ENCODE results near the gene ENTPD8.
"Not testable (repeated sequence)": the region's sequence is repeated elsewhere in the genome, so short reads cannot be mapped to it uniquely, and the experiment has no call there.

ENTPD8 gene

DNA sequence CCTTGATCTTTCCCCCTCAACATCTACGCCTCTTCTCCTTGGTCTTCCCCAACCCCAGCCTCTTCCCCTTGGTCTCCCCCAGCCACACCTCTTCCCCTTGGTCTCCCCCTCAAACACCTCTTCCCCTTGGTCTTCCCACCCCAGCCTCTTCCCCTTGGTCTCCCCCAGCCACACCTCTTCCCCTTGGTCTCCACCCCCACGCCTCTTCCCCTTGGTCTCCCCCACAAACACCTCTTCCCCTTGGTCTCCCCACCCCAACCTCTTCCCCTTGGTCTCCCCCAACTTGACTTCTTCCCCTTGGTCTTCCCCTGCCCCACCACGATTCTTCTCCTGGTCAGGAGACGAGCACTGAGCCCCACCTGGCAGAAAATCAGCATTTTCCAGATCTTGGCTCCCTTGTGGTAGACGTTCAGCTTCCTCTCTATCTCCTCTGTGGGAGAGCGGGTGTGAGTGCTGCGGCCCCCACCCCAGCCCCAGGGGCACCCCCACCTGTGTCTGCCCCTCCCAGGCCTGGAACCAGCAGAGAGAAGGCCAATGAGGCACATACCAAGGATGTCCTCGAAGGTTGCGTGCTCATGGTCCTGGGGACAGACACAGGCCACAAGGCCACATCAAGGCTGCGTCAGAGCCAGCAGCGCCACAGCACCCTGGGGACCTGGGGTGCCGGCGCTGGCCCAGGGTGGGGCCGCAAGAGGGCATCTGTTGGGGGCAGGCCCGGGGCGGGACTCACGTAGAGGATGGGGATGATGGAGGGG lies 11.0 kb upstream of the ENTPD8 start:
- TF ChIP-seq, protein P1, sequence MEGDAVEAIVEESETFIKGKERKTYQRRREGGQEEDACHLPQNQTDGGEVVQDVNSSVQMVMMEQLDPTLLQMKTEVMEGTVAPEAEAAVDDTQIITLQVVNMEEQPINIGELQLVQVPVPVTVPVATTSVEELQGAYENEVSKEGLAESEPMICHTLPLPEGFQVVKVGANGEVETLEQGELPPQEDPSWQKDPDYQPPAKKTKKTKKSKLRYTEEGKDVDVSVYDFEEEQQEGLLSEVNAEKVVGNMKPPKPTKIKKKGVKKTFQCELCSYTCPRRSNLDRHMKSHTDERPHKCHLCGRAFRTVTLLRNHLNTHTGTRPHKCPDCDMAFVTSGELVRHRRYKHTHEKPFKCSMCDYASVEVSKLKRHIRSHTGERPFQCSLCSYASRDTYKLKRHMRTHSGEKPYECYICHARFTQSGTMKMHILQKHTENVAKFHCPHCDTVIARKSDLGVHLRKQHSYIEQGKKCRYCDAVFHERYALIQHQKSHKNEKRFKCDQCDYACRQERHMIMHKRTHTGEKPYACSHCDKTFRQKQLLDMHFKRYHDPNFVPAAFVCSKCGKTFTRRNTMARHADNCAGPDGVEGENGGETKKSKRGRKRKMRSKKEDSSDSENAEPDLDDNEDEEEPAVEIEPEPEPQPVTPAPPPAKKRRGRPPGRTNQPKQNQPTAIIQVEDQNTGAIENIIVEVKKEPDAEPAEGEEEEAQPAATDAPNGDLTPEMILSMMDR (conservative IDR thresholded peaks at IDR 0.05; ENCODE audit: low read depth, low read length), result no peak
- Histone ChIP-seq H3K9ac (no peak overlapping the region), H3K4me2 (no peak overlapping the region), H3K27ac (no peak overlapping the region), H4K20me1 (ENCODE audit: insufficient read depth) (no peaks in the 10 kb centered on the region), H3K4me3 (IDR thresholded peaks at IDR 0.05; ENCODE audit: insufficient read depth, low read depth, low read length) (no peak overlapping the region), H3K36me3 (ENCODE audit: insufficient read depth) (no peaks in the 10 kb centered on the region), H3K27me3 (ENCODE audit: insufficient read depth, low read depth) (no peaks in the 10 kb centered on the region), H2AFZ (ENCODE audit: low read depth) (no peak overlapping the region), H3K4me1 (ENCODE audit: low read depth, poor library complexity, severe bottlenecking) (no peaks in the 10 kb centered on the region), H3K79me2 (ENCODE audit: insufficient read depth, low read depth) (no peaks in the 10 kb centered on the region)

DNA sequence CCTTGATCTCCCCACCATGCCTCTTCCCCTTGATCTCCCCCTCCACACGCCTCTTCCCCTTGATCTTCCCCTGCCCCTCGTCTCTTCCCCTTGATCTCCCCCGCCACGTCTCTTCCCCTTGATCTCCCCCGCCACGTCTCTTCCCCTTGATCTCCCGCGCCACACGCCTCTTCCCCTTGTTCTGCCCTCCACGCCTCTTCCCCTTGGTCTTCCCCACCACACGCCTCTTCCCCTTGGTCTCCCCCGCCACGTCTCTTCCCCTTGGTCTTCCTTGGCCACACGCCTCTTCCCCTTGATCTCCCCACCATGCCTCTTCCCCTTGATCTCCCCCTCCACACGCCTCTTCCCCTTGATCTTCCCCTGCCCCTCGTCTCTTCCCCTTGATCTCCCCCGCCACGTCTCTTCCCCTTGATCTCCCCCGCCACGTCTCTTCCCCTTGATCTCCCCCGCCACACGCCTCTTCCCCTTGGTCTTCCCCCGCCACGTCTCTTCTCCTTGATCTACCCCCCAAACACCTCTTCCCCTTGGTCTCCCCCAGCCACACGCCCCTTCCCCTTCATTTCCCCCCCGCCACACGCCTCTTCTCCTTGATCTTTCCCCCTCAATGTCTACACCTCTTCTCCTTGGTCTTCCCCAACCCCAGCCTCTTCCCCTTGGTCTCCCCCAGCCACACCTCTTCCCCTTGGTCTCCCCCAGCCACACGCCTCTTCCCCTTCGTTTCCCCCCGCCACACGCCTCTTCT lies 10.3 kb upstream of the ENTPD8 start:
- not testable (repeated sequence) for H3K9ac ChIP-seq; H3K36me3 ChIP-seq (ENCODE audit: insufficient read depth); H3K27ac ChIP-seq; H3K27me3 ChIP-seq (ENCODE audit: insufficient read depth, low read depth); H3K4me2 ChIP-seq; H4K20me1 ChIP-seq (ENCODE audit: insufficient read depth); H3K4me1 ChIP-seq (ENCODE audit: low read depth, poor library complexity, severe bottlenecking); H3K79me2 ChIP-seq (ENCODE audit: insufficient read depth, low read depth); H3K4me3 ChIP-seq (IDR thresholded peaks at IDR 0.05; ENCODE audit: insufficient read depth, low read depth, low read length); H2AFZ ChIP-seq (ENCODE audit: low read depth)

DNA sequence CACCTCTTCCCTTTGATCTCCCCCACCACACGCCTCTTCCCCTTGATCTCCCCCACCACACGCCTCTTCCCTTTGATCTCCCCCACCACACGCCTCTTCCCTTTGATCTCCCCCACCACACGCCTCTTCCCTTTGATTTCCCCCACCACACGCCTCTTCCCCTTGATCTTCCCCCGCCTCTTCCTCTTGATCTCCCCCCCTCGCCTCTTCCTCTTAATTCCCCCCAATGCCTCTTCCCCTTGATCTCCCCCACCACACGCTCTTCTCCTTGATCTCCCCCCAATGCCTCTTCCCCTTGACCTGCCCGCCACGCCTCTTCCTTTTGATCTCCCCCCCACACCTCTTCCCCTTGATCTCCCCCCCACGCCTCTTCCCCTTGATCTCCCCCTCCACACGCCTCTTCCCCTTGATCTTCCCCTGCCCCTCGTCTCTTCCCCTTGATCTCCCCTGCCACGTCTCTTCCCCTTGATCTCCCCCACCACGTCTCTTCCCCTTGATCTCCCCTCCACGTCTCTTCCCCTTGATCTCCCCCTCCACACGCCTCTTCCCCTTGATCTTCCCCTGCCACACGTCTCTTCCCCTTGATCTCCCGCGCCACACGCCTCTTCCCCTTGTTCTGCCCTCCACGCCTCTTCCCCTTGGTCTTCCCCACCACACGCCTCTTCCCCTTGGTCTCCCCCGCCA lies 9.5 kb upstream of the ENTPD8 start:
- H3K4me3 ChIP-seq (IDR thresholded peaks at IDR 0.05; ENCODE audit: insufficient read depth, low read depth, low read length); H2AFZ ChIP-seq (ENCODE audit: low read depth); H3K4me2 ChIP-seq; H3K9ac ChIP-seq; H3K79me2 ChIP-seq (ENCODE audit: insufficient read depth, low read depth); H3K36me3 ChIP-seq (ENCODE audit: insufficient read depth); H3K27ac ChIP-seq; H3K4me1 ChIP-seq (ENCODE audit: low read depth, poor library complexity, severe bottlenecking); H3K27me3 ChIP-seq (ENCODE audit: insufficient read depth, low read depth); H4K20me1 ChIP-seq (ENCODE audit: insufficient read depth): not testable (repeated sequence)

DNA sequence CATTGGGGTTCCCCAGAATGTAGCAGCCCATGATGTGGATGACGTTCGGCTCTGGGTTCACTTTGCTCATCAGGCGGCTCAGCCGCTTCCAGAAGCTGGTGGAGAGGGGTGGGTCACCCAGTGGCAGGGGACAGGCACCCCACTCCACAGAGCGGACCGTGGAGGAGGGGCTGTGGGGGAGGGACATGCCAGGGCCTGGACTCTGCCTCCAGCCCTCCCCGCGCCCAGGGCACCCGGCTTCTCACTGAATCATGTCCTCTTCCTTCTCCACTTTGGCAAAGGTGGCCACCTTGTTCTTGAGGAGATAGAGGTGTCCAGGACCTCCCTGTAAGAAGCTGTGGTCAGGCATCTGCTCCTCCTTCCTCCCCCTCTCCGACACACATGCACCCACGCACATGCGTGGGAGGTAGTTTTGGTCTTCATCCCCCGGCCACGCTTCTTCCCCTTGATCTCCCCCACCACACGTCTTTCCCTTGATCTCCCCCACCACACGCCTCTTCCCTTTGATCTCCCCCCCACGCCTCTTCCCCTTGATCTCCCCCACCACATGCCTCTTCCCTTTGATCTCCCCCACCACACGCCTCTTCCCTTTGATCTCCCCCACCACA lies 8.9 kb upstream of the ENTPD8 start:
- no peak overlapping the region for H3K9ac ChIP-seq
- H3K4me3 ChIP-seq (IDR thresholded peaks at IDR 0.05; ENCODE audit: insufficient read depth, low read depth, low read length), result no peak overlapping the region
- H2AFZ ChIP-seq (ENCODE audit: low read depth), result no peak overlapping the region
- TF ChIP-seq, protein P1 (conservative IDR thresholded peaks at IDR 0.05; ENCODE audit: low read depth, low read length), result no peak
- peaks cover 12% of the 10 kb centered on the region for H3K4me1 ChIP-seq (ENCODE audit: low read depth, poor library complexity, severe bottlenecking)
- no peaks in the 10 kb centered on the region for H4K20me1 ChIP-seq (ENCODE audit: insufficient read depth)
- H3K36me3 ChIP-seq (ENCODE audit: insufficient read depth), result no peaks in the 10 kb centered on the region
- H3K27me3 ChIP-seq (ENCODE audit: insufficient read depth, low read depth), result peaks cover 5% of the 10 kb centered on the region; the same call in 1 of the 2 replicates
- H3K79me2 ChIP-seq (ENCODE audit: insufficient read depth, low read depth), result no peaks in the 10 kb centered on the region
- no peak overlapping the region for H3K27ac ChIP-seq
- H3K4me2 ChIP-seq, result no peak overlapping the region

DNA sequence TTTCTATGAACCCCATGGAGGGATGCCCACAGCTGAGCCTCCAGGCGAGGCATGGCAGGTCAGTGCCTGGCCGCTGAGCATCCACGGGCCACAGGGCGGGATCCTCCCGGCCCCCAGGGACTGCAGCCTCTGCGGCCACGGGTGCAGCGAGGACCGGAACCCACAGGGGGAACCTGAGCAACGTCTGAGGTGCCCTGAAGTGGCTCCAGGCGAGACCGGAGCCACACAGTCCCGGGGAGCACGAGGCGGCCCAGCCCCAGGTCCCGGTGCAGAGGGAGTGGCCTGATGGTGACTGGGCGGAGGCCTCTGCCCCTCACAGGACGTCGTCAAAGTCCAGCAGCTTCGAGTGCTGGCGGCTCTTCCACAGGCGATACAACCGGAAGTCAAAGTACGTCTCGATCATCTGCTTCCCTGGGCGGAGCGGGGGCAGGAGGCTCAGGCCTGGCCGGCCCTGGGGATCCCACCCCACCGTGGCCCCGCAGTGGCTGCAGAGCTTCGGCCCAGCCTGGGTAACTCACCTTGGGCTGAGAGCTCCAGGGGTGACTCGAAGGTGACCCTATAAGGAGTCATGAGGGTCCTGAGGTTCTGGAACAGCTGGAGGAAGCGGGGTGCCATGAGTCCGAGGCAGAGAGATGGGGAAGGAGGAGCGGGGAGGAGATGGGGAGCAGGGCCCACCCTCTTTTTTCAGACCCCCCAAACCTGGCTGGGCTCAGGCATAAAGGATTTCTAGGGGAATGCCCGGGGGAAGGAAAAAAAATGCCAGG lies 8.1 kb upstream of the ENTPD8 start:
- Histone ChIP-seq H3K4me1 (ENCODE audit: low read depth, poor library complexity, severe bottlenecking) (peaks cover 16% of the 10 kb centered on the region), H3K4me2 (no peak overlapping the region), H3K27me3 (ENCODE audit: insufficient read depth, low read depth) (peaks cover 5% of the 10 kb centered on the region; the same call in 1 of the 2 replicates), H4K20me1 (ENCODE audit: insufficient read depth) (no peaks in the 10 kb centered on the region), H3K36me3 (ENCODE audit: insufficient read depth) (no peaks in the 10 kb centered on the region), H3K9ac (no peak overlapping the region), H2AFZ (ENCODE audit: low read depth) (no peak overlapping the region), H3K79me2 (ENCODE audit: insufficient read depth, low read depth) (no peaks in the 10 kb centered on the region), H3K4me3 (IDR thresholded peaks at IDR 0.05; ENCODE audit: insufficient read depth, low read depth, low read length) (no peak overlapping the region), H3K27ac (no peak overlapping the region)
- TF ChIP-seq, protein P1 (conservative IDR thresholded peaks at IDR 0.05; ENCODE audit: low read depth, low read length), result no peak
